Measurements from ENCODE around the gene ITPR3.

The ITPR3 gene

GRCh38 chr6:33725222-33725621, 104.1 kb downstream of the ITPR3 start:
- H3K4me3 ChIP-seq (ENCODE audit: low read depth, low read length) = no peak overlapping the region
- no peak for DNase-seq (ENCODE audit: low read depth)
- no peak for TF ChIP-seq CTCF (IDR thresholded peaks at IDR 0.05; ENCODE audit: control insufficient read depth, extremely low read depth, insufficient read depth)

- TF ChIP-seq CTCF (IDR thresholded peaks at IDR 0.05; ENCODE audit: control insufficient read depth, extremely low read depth, insufficient read depth) = no peak
- no peak for DNase-seq (ENCODE audit: low read depth)
- H3K4me3 ChIP-seq (ENCODE audit: low read depth, low read length) = no peak overlapping the region
Observed at GRCh38 chr6:33725891-33726673, 105.0 kb downstream of the ITPR3 start.

GRCh38 chr6:33726696-33727095, 105.6 kb downstream of the ITPR3 start:
- no peak for TF ChIP-seq CTCF (IDR thresholded peaks at IDR 0.05; ENCODE audit: control insufficient read depth, extremely low read depth, insufficient read depth)
- H3K4me3 ChIP-seq (ENCODE audit: low read depth, low read length) = no peak overlapping the region
- DNase-seq (ENCODE audit: low read depth) = no peak

GRCh38 chr6:33727126-33727525, 106.0 kb downstream of the ITPR3 start:
- no peak overlapping the region for H3K4me3 ChIP-seq (ENCODE audit: low read depth, low read length)
- no peak for TF ChIP-seq CTCF (IDR thresholded peaks at IDR 0.05; ENCODE audit: control insufficient read depth, extremely low read depth, insufficient read depth)
- DNase-seq (ENCODE audit: low read depth) = no peak

GRCh38 chr6:33727932-33728331, 106.8 kb downstream of the ITPR3 start:
- TF ChIP-seq CTCF (IDR thresholded peaks at IDR 0.05; ENCODE audit: control insufficient read depth, extremely low read depth, insufficient read depth) = no peak
- no peak for DNase-seq (ENCODE audit: low read depth)
- H3K4me3 ChIP-seq (ENCODE audit: low read depth, low read length) = no peak overlapping the region

GRCh38 chr6:33728438-33728837, 107.3 kb downstream of the ITPR3 start:
- DNase-seq (ENCODE audit: low read depth) = no peak
- TF ChIP-seq CTCF (IDR thresholded peaks at IDR 0.05; ENCODE audit: control insufficient read depth, extremely low read depth, insufficient read depth) = no peak
- no peak overlapping the region for H3K4me3 ChIP-seq (ENCODE audit: low read depth, low read length)

- no peak overlapping the region for H3K4me3 ChIP-seq (ENCODE audit: low read depth, low read length)
- no peak for DNase-seq (ENCODE audit: low read depth)
- TF ChIP-seq CTCF (IDR thresholded peaks at IDR 0.05; ENCODE audit: control insufficient read depth, extremely low read depth, insufficient read depth) = no peak
Observed at GRCh38 chr6:33729059-33729458, 107.9 kb downstream of the ITPR3 start.
